Lower lobe of right lung (tissue), 2 donors: ENCODE results near the gene PI4KA. TPM values are rescaled to one million over a fixed set of nuclear protein-coding genes. Genes with fewer than 3 reads are reported as not detected.

Source experiments
- ATAC-seq, 2 donors: fragments of 200-7000 bp; cut with Tn5 transposase; one replicate each; pipeline ENCODE4 v1.9.1; 2020 to 2022; ENCODE audit warnings: mild to moderate bottlenecking in 2 of 2, moderate library complexity in 2 of 2
- DNase-seq: peaks from one replicate; pipeline ENCODE4 v3.0.0-alpha.2; 2020
- H3K27ac ChIP-seq: fragments of 200-600 bp; one replicate; pipeline ENCODE4 v1.8.0; 2022
- H3K27me3 ChIP-seq: fragments of 200-600 bp; one replicate; pipeline ENCODE4 v1.8.0; 2022; ENCODE audit warnings: low read depth
- H3K36me3 ChIP-seq: fragments of 200-600 bp; one replicate; pipeline ENCODE4 v1.8.0; 2022; ENCODE audit warnings: mild to moderate bottlenecking
- H3K4me1 ChIP-seq: fragments of 200-600 bp; one replicate; pipeline ENCODE4 v1.8.0; 2022
- H3K4me3 ChIP-seq: fragments of 200-600 bp; one replicate; pipeline ENCODE4 v1.8.0; 2022; ENCODE audit warnings: mild to moderate bottlenecking
- H3K9me3 ChIP-seq: fragments of 200-600 bp; one replicate; pipeline ENCODE4 v1.8.0; 2022
- intact Hi-C: fragments of 100-400 bp; cut with DNase I; formaldehyde crosslinking; loops from one replicate; pipeline ENCODE4 v1.11.0; 2022
- total RNA-seq: library from RNA; stranded (reverse); fragmentation: NEBNext Ultra II Directional; extraction: Animal tissue kit (Norgen Biotek cat#: 25700); gene quantifications from one replicate; pipeline ENCODE4 v1.2.1, GENCODE V29; 2021
- TF ChIP-seq, protein P1 (sequence below): fragments of 200-600 bp; IDR thresholded peaks from one replicate; pipeline ENCODE4 v1.8.0; 2022; ENCODE audit warnings: antibody characterized with exemption, mild to moderate bottlenecking
- donor health status: DM: no; HTN: yes; CAD: no; lungs with severe emphysema.

PI4KA gene
- total RNA-seq, 1 donor from 2014 or later: 109 TPM

DNA sequence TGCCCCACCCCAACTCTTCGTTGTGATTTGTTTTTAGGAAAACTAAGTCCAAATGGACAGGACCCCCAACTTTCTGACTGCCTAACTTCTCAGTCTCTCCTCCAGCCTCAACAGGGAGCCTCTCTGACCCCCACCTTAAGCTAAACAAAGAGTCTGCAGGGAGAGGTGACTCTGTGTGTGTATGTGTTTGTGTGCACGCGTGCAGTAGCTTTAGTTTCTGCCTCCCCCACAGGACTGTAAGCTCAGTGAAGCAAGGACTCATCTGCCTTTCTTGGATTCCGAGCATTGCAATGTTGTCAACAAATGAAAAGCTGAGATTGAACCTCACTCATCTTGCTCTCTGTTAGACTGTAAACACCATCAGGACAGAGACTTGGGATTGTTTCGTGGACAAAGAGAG is 8.1 kb upstream of the PI4KA start:
- intact Hi-C loops: no loop called here
- no peaks in the 10 kb centered on the region for H3K9me3 ChIP-seq
- TF ChIP-seq, protein P1, sequence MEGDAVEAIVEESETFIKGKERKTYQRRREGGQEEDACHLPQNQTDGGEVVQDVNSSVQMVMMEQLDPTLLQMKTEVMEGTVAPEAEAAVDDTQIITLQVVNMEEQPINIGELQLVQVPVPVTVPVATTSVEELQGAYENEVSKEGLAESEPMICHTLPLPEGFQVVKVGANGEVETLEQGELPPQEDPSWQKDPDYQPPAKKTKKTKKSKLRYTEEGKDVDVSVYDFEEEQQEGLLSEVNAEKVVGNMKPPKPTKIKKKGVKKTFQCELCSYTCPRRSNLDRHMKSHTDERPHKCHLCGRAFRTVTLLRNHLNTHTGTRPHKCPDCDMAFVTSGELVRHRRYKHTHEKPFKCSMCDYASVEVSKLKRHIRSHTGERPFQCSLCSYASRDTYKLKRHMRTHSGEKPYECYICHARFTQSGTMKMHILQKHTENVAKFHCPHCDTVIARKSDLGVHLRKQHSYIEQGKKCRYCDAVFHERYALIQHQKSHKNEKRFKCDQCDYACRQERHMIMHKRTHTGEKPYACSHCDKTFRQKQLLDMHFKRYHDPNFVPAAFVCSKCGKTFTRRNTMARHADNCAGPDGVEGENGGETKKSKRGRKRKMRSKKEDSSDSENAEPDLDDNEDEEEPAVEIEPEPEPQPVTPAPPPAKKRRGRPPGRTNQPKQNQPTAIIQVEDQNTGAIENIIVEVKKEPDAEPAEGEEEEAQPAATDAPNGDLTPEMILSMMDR: no peak
- H3K27ac ChIP-seq: peak overlapping the region; percentile 77
- H3K4me3 ChIP-seq: no peak overlapping the region
- H3K36me3 ChIP-seq: peaks cover 29% of the 10 kb centered on the region
- ATAC-seq (no peak), DNase-seq (no peak)
- H3K4me1 ChIP-seq: peaks cover 56% of the 10 kb centered on the region
- no peaks in the 10 kb centered on the region for H3K27me3 ChIP-seq

DNA sequence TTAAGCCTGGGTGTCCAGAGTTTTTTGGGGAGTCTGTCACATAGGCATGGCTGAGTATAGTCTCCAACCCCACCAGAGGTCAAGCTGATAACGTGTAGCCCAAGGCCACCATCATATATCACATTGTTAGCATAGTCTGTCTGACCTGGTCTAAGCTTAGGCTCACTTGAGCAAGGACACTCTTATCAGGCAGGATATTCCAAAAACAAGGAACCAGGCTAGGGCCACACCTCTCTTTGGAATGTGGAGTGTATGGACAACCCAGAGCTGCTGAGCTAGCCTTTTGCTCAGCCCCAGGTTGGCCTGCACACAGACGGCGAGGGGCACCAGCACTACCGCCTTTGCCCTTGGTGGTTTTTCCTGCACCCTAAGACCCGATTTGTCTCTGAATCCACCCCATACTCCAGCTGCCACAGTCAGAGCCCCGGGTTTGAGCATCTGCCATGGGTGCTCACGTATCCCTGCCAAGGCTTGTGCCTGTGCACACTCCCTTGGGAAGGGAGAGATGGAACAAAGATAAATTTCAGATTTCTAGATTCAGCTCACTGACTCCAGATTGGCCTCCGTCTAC is 7.3 kb upstream of the PI4KA start:
- TF ChIP-seq, protein P1: no peak
- peaks cover 21% of the 10 kb centered on the region for H3K36me3 ChIP-seq
- peaks cover 57% of the 10 kb centered on the region for H3K4me1 ChIP-seq
- intact Hi-C loops: no loop called here
- H3K4me3 ChIP-seq: no peak overlapping the region
- H3K27me3 ChIP-seq: no peaks in the 10 kb centered on the region
- DNase-seq (no peak), ATAC-seq (peak; percentile 30 to 37)
- no peaks in the 10 kb centered on the region for H3K9me3 ChIP-seq
- H3K27ac ChIP-seq: peak overlapping the region; percentile 77

DNA sequence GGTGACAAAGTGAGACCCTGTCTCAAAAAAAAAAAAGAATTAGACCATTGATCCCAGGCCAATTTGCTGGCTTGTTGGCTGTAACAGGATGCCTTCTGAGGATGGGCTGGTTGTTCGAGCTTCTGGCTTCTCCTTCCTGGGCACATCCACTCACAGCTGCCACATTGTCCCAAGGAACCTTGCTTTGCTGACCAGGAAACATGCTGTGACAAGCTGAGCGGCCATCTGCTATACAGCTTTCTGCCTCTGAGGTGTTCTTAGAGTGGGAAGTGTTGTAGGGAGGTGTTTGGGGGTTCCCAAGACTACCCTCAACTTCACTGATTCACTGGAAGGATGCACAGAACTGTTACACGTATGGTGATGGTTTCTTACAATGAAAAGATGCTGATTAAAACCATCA is 6.7 kb upstream of the PI4KA start:
- ATAC-seq: no peak
- no peak overlapping the region for H3K27ac ChIP-seq
- intact Hi-C loops: no loop called here

DNA sequence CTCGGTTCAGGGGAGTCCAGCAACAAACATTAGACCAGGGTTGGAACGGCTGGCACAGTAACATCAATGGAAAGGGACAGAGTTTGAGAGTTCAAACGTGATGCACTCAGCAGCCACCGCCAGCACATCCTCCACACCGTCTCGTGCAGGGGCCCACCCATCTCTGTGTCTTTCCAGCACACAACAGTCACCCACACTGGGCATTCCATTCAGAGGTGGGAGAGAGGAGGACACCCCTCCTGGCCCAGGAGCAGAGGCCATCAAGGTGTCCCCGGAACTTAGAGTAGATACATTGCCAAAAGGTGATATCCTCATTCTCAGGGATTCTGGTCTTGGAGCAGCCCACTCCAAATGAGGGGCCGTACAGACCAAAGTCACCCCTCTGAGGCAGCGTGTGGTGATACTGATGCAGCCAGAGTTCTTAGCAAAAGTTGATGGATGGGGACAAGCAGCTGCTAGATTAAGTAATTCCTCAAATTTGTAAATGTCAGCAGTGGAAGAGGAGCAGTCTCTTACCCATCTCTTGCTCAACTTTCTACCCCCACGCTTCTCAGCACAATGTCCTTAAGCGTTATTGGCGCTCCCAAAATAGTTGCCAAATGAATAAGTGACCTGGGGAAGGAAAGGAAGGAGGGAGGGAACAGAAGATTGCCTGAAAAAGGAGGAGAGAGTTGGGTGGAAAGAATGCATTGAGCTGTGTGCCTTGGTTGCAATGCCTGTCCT is 5.7 kb upstream of the PI4KA start:
- DNase-seq: no peak
- no peak overlapping the region for H3K27ac ChIP-seq

More for the DNA sequence above, 6.7 kb upstream of the PI4KA start:
- H3K4me1 ChIP-seq: peaks cover 64% of the 10 kb centered on the region
- DNase-seq: no peak
- TF ChIP-seq, protein P1: no peak
- no peak overlapping the region for H3K4me3 ChIP-seq
- H3K27me3 ChIP-seq: no peaks in the 10 kb centered on the region
- H3K9me3 ChIP-seq: no peaks in the 10 kb centered on the region
- peaks cover 15% of the 10 kb centered on the region for H3K36me3 ChIP-seq

DNA sequence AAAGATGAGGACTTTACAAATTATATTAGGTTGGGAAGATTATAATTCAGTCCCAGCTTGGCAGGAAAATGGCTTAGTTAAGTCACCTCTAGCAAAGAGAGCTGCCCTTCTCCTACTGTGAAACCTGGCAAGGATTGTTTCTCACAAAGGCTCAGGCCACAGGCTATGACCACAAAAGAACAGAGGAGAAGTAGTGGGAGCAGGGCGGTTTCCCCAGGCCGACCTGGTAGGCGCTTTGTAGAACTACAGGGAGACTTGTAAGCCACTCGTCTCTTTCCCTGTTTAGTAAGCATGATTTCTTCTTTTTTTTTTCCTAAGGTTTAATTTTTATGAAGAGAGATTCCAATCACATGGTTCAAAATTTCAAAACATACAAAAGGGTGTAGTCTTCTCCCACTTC is 4.8 kb upstream of the PI4KA start:
- Histone ChIP-seq H3K27me3 (no peaks in the 10 kb centered on the region), H3K4me3 (no peak overlapping the region), H3K36me3 (peaks cover 12% of the 10 kb centered on the region), H3K27ac (no peak overlapping the region), H3K9me3 (no peaks in the 10 kb centered on the region), H3K4me1 (peaks cover 73% of the 10 kb centered on the region)
- TF ChIP-seq, protein P1: no peak
- DNase-seq (no peak), ATAC-seq (no peak)
- intact Hi-C loops: no loop called here

More for the DNA sequence above, 5.7 kb upstream of the PI4KA start:
- Histone ChIP-seq H3K27me3 (no peaks in the 10 kb centered on the region), H3K36me3 (peaks cover 12% of the 10 kb centered on the region), H3K9me3 (no peaks in the 10 kb centered on the region), H3K4me3 (no peak overlapping the region), H3K4me1 (peaks cover 74% of the 10 kb centered on the region)
- intact Hi-C loops: no loop called here
- ATAC-seq: no peak
- TF ChIP-seq, protein P1: no peak
